ENCODE results near the gene ZNF597.
A peak's percentile ranks its signal among the peaks of the same experiment; 100 is the strongest.

DNA sequence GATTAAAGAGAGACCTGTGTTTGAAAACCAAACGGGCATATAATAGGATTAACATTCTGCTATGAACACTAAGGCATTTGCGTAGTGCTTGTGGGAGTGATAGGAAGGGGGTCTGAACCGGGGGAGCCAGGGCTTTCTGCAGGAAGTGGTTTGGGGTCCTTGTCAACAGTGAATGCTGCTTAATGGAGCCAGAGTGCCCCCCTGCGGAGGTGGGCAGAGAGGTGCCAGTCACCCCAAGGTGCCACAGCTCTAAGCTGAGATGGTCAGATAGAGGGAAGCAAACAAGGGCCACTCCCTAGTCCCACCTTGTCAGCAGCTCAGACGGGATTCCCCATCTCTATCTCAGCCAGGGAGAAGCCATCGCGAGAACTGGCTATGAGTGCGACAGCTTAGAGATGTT is 17.8 kb upstream of the ZNF597 start:
- TF ChIP-seq, protein P1, sequence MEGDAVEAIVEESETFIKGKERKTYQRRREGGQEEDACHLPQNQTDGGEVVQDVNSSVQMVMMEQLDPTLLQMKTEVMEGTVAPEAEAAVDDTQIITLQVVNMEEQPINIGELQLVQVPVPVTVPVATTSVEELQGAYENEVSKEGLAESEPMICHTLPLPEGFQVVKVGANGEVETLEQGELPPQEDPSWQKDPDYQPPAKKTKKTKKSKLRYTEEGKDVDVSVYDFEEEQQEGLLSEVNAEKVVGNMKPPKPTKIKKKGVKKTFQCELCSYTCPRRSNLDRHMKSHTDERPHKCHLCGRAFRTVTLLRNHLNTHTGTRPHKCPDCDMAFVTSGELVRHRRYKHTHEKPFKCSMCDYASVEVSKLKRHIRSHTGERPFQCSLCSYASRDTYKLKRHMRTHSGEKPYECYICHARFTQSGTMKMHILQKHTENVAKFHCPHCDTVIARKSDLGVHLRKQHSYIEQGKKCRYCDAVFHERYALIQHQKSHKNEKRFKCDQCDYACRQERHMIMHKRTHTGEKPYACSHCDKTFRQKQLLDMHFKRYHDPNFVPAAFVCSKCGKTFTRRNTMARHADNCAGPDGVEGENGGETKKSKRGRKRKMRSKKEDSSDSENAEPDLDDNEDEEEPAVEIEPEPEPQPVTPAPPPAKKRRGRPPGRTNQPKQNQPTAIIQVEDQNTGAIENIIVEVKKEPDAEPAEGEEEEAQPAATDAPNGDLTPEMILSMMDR (IDR thresholded peaks at IDR 0.05 in 8 of 11, conservative IDR thresholded peaks at IDR 0.05 in 3 of 11), result peak in 3 of 11 experiments; percentile 6 to 35 (median 19)
- TF ChIP-seq POLR2A (IDR thresholded peaks at IDR 0.05), result no peak
